PC-9 (cell line): ENCODE data around the gene NLK.

Source experiments
- EZH2 ChIP-seq: fragments of 200-600 bp; sonication (generic); IDR thresholded peaks from 2 replicates; pipeline ENCODE4 v1.8.0; 2017; ENCODE audit warnings: antibody characterized with exemption, low read depth
- TF ChIP-seq, protein P1 (sequence below): fragments of 200-600 bp; sonication (generic); conservative IDR thresholded peaks from 2 replicates; pipeline ENCODE4 v1.6.1; 2017; ENCODE audit warnings: mixed run types, antibody characterized with exemption, mild to moderate bottlenecking, moderate library complexity

DNA sequence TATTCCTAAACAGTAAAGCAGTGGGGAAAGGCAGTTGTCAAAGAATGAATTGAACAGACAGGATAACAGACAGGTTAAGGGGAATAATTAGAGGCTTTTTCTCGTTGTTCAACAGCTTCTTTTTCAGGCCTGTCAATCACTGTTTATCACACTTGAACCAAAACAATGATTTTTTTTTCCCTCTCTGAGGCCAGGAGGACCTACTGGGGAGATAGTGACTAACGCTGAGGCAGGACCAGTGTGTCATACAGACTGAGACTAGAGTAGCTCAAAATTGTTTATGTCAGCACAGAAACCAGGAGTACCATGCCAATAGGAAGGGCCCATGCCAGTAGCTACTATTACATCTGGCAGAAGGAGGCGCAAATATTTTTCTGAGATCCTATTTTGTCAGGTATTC lies 41.3 kb upstream of the NLK start:
- TF ChIP-seq EZH2 = no peak
- TF ChIP-seq, protein P1, sequence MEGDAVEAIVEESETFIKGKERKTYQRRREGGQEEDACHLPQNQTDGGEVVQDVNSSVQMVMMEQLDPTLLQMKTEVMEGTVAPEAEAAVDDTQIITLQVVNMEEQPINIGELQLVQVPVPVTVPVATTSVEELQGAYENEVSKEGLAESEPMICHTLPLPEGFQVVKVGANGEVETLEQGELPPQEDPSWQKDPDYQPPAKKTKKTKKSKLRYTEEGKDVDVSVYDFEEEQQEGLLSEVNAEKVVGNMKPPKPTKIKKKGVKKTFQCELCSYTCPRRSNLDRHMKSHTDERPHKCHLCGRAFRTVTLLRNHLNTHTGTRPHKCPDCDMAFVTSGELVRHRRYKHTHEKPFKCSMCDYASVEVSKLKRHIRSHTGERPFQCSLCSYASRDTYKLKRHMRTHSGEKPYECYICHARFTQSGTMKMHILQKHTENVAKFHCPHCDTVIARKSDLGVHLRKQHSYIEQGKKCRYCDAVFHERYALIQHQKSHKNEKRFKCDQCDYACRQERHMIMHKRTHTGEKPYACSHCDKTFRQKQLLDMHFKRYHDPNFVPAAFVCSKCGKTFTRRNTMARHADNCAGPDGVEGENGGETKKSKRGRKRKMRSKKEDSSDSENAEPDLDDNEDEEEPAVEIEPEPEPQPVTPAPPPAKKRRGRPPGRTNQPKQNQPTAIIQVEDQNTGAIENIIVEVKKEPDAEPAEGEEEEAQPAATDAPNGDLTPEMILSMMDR = no peak
